ENCODE data around the gene HMG20A.

DNA sequence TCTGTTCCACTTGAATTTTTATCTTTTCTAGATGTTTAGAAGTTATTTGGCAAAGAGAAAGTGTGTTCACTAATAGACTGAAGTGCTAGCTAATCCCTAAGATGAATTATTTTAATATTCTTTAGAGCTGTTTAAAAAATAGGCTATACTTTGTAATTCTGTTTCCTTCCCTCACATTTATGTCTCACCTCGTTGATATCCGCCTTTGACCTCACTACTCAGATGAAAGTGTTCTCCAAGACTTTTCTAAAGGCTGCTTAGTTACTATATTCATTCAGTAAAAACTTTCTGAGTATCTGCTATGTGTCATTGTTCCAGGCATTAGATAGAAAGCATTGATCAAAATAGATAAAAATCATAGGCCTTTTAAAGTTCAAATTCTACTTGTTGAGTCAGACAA, 38.3 kb downstream of the HMG20A start:
- TF ChIP-seq, protein P1, sequence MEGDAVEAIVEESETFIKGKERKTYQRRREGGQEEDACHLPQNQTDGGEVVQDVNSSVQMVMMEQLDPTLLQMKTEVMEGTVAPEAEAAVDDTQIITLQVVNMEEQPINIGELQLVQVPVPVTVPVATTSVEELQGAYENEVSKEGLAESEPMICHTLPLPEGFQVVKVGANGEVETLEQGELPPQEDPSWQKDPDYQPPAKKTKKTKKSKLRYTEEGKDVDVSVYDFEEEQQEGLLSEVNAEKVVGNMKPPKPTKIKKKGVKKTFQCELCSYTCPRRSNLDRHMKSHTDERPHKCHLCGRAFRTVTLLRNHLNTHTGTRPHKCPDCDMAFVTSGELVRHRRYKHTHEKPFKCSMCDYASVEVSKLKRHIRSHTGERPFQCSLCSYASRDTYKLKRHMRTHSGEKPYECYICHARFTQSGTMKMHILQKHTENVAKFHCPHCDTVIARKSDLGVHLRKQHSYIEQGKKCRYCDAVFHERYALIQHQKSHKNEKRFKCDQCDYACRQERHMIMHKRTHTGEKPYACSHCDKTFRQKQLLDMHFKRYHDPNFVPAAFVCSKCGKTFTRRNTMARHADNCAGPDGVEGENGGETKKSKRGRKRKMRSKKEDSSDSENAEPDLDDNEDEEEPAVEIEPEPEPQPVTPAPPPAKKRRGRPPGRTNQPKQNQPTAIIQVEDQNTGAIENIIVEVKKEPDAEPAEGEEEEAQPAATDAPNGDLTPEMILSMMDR (IDR thresholded peaks at IDR 0.05) = no peak
- TF ChIP-seq POLR2A (IDR thresholded peaks at IDR 0.05) (no peak), EP300 (IDR thresholded peaks at IDR 0.05) (no peak)
